ENCODE measurements around the gene TSPAN5. TPM values are rescaled to one million over a fixed set of nuclear protein-coding genes. Genes with fewer than 3 reads are reported as not detected.

Gene TSPAN5
- total RNA-seq, 1 donor from 2014 or later, result 1.6 TPM

DNA sequence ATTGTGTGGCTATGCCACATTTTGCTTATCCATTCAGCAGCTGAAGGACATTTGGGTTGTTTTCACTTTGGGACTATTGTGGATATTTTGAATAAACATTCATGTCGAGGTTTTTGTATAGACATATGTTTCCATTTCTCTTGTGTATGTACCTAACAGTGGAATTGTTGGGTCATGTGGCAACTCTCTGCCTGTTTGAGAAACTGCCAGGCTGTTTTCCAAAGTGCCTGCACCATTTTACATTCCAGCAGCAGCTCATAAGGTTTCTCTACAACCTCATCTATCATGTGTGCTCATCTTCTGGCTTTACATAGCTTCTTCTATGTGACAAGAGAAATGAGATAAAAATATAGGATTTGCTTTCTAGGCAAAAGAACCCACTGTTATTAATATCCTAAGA lies 29.5 kb upstream of the TSPAN5 start:
- POLR2A ChIA-PET, result no interaction called here
- TF ChIP-seq, protein P1, sequence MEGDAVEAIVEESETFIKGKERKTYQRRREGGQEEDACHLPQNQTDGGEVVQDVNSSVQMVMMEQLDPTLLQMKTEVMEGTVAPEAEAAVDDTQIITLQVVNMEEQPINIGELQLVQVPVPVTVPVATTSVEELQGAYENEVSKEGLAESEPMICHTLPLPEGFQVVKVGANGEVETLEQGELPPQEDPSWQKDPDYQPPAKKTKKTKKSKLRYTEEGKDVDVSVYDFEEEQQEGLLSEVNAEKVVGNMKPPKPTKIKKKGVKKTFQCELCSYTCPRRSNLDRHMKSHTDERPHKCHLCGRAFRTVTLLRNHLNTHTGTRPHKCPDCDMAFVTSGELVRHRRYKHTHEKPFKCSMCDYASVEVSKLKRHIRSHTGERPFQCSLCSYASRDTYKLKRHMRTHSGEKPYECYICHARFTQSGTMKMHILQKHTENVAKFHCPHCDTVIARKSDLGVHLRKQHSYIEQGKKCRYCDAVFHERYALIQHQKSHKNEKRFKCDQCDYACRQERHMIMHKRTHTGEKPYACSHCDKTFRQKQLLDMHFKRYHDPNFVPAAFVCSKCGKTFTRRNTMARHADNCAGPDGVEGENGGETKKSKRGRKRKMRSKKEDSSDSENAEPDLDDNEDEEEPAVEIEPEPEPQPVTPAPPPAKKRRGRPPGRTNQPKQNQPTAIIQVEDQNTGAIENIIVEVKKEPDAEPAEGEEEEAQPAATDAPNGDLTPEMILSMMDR (IDR thresholded peaks at IDR 0.05), result no peak
- Mint-ChIP-seq H3K4me3 (no peak overlapping the region), H3K36me3 (ENCODE audit: low read depth) (no peaks in the 10 kb centered on the region), H3K27ac (no peak overlapping the region), H3K4me1 (no peaks in the 10 kb centered on the region), H3K9me3 (no peaks in the 10 kb centered on the region), H3K27me3 (peaks cover 12% of the 10 kb centered on the region)
- DNase-seq (no peak), ATAC-seq (ENCODE audit: low read depth) (no peak)
- CTCF ChIA-PET, result no interaction called here
- intact Hi-C loops (cut with micrococcal nuclease), result no loop called here

DNA sequence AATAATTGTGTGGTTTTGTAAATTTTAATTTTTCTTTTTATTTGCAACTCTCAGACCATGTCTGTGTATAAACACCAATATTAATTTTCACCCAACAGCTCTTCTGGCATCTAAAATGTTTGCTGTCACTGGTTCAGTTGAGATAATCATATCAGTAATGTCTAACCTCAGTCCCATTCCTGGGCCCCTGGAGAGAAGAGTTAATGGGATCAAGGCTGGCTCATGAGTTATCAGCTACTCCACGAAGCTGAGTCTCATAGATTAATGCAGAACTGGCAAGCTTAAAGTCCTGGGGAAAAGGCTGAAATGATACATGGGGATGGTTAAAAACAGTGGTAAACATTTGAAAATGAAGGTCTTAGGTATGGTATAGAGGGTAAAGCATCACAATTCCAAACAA lies 28.4 kb upstream of the TSPAN5 start:
- Mint-ChIP-seq H3K27ac (no peak overlapping the region), H3K9me3 (no peaks in the 10 kb centered on the region), H3K4me1 (no peaks in the 10 kb centered on the region), H3K36me3 (ENCODE audit: low read depth) (no peaks in the 10 kb centered on the region), H3K4me3 (no peak overlapping the region), H3K27me3 (peaks cover 12% of the 10 kb centered on the region)
- DNase-seq (no peak), ATAC-seq (ENCODE audit: low read depth) (no peak)
- TF ChIP-seq, protein P1 (IDR thresholded peaks at IDR 0.05), result no peak
- intact Hi-C loops (cut with micrococcal nuclease), result no loop called here
- POLR2A ChIA-PET, result no interaction called here
- CTCF ChIA-PET, result no interaction called here

DNA sequence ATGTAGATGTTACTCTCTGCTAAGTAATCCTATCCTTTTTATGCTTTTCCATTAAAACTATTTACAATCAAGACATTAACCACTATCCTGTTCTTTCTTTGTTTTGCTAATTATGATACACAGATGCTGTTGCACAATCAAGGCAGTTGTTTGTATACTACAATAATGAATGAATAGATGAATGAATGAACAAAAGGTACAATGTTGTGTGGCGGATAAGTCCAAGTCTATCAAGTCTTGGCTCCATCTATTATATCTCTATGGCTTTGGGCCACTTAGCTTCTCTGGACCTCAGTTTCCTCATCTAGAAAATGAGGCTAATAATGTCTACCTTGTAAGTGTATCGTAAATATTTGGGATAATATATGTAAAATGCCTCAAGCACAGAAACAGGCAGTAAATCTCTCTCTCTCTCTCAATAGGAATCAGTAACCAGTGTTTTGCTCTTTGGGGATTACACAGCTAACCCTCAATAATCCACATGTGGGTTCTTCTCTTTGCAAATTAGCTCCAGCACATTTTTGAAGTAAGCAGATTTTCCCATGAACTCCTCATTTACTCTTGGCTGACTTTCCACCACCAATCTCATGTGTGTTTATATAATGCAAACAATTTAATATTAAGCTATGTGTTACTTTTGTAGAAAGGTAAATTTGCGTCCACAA lies 27.8 kb upstream of the TSPAN5 start:
- ATAC-seq (ENCODE audit: low read depth), result no peak
- Mint-ChIP-seq H3K36me3 (ENCODE audit: low read depth) (no peaks in the 10 kb centered on the region), H3K4me3 (no peak overlapping the region), H3K27ac (no peak overlapping the region), H3K27me3 (peaks cover 12% of the 10 kb centered on the region), H3K4me1 (no peaks in the 10 kb centered on the region), H3K9me3 (no peaks in the 10 kb centered on the region)
- intact Hi-C loops (cut with micrococcal nuclease), result no loop called here
- no peak for DNase-seq
- TF ChIP-seq, protein P1 (IDR thresholded peaks at IDR 0.05), result no peak
- ChIA-PET CTCF (no interaction called here), POLR2A (interaction anchor here (0.7 kb wide), 1 partner anchor 152 kb away, joined by 3 read pairs; no protein-coding TSS in a partner anchor)

DNA sequence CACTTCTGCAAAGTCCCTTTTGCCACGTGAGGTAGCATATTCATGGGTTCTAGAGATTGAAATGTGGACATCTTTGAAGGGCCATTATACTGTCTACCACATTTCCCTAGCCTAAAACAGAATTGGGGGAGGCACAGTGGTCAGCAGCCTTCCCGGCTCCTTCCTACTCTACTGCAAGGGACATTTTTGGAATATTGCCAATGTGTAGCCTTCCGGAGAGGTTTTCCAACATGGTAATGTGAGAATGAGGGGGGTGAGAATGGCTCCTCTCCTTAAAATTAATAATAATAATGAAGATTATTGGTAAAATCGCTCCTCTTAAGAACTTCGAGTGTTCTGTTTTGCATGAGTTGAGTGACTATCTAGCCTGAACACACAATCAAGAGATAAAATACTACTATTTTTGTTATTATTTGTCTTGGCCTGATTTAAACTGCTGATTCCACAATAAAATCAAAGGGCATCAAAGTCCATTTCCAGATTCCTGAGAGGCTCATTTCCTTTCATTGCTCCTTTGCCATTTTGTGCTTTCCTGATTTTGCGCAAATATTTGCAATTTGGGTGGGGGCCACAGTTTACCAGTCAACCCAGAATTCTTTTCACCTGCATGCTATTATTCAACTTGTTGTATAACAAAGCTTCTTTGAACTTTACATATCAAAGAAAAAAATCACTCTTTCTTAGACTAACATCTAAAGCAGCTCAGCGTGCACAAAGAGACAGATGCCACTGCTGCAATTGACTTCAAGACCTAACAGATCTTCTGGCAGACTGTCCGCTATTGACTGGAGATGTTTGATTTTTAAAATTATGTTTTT lies 27.0 kb upstream of the TSPAN5 start:
- Mint-ChIP-seq H3K4me3 (no peak overlapping the region), H3K27me3 (peaks cover 7% of the 10 kb centered on the region), H3K36me3 (ENCODE audit: low read depth) (no peaks in the 10 kb centered on the region), H3K4me1 (no peaks in the 10 kb centered on the region), H3K9me3 (no peaks in the 10 kb centered on the region), H3K27ac (no peak overlapping the region)
- no peak for DNase-seq
- no peak for ATAC-seq (ENCODE audit: low read depth)
- ChIA-PET POLR2A (no interaction called here), CTCF (no interaction called here)
- TF ChIP-seq, protein P1 (IDR thresholded peaks at IDR 0.05), result no peak
- intact Hi-C loops (cut with micrococcal nuclease), result no loop called here

DNA sequence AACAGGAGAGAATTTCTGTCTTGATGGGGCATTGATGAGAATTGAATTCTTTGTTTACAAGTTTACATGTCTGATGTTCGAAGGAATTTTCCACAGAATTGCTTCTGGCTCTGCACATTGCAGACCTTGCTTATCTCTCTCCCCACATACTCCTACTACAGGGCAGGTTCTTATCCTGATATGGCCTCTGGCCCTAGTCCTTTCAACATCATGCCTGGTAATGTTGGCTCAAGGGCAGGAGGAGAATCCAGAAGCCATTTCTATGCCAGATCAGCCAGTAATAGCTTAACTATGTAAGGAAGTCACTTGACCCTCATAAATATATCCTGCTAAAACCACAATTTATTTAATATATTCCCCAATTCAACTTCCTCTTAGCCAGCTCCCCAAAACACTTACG lies 24.3 kb upstream of the TSPAN5 start:
- DNase-seq (no peak), ATAC-seq (ENCODE audit: low read depth) (no peak)
- Mint-ChIP-seq H3K36me3 (ENCODE audit: low read depth) (no peaks in the 10 kb centered on the region), H3K4me3 (no peak overlapping the region), H3K4me1 (no peaks in the 10 kb centered on the region), H3K27ac (no peak overlapping the region), H3K27me3 (peaks cover 2% of the 10 kb centered on the region), H3K9me3 (no peaks in the 10 kb centered on the region)
- ChIA-PET CTCF (no interaction called here), POLR2A (no interaction called here)
- intact Hi-C loops (cut with micrococcal nuclease), result no loop called here
- TF ChIP-seq, protein P1 (IDR thresholded peaks at IDR 0.05), result no peak
